ENCODE data around the gene ARHGAP30.
A peak's percentile ranks its signal among the peaks of the same experiment; 100 is the strongest.
"Not testable (repeated sequence)": the region's sequence is repeated elsewhere in the genome, so short reads cannot be mapped to it uniquely, and the experiment has no call there.

The ARHGAP30 gene

GRCh38 chr1:161037661-161038522, 31.8 kb downstream of the ARHGAP30 start:
- peak in 1 of 2 experiments; percentile 36 for DNase-seq

GRCh38 chr1:161033751-161034150, 35.9 kb downstream of the ARHGAP30 start:
- DNase-seq = no peak

GRCh38 chr1:161032409-161032808, 37.3 kb downstream of the ARHGAP30 start:
- no peak for DNase-seq

- no peak for DNase-seq
Measured at GRCh38 chr1:161031874-161032273, 37.8 kb downstream of the ARHGAP30 start.

GRCh38 chr1:161029466-161029865, 40.2 kb downstream of the ARHGAP30 start:
- DNase-seq = not testable (repeated sequence)

- not testable (repeated sequence) for DNase-seq
Measured at GRCh38 chr1:161026954-161027353, 42.7 kb downstream of the ARHGAP30 start.

- not testable (repeated sequence) for DNase-seq
Measured at GRCh38 chr1:161022432-161022831, 47.3 kb downstream of the ARHGAP30 start.

- no peak for DNase-seq
Measured at GRCh38 chr1:161021970-161022353, 47.7 kb downstream of the ARHGAP30 start.

- DNase-seq = peak; percentile 100
Measured at GRCh38 chr1:161021165-161021969, 48.3 kb downstream of the ARHGAP30 start.

- peak; percentile 88 to 94 for DNase-seq
Measured at GRCh38 chr1:161020509-161021164, 49.1 kb downstream of the ARHGAP30 start, which contains the start of gene F11R. TSS of gene F11R (minus strand) at chr1:161021152. CDS start at chr1:161021073, 79 bp downstream.

- DNase-seq = peak; percentile 57 to 58
Measured at GRCh38 chr1:161019751-161020495, 49.8 kb downstream of the ARHGAP30 start.

GRCh38 chr1:161019111-161019660, 50.5 kb downstream of the ARHGAP30 start:
- DNase-seq = not testable (repeated sequence)

GRCh38 chr1:161018631-161018930, 51.1 kb downstream of the ARHGAP30 start:
- DNase-seq = peak; percentile 24 to 61

GRCh38 chr1:161017756-161018630, 51.7 kb downstream of the ARHGAP30 start:
- DNase-seq = no peak

GRCh38 chr1:161017181-161017580, 52.5 kb downstream of the ARHGAP30 start:
- DNase-seq = not testable (repeated sequence)

GRCh38 chr1:161016683-161017082, 53.0 kb downstream of the ARHGAP30 start:
- not testable (repeated sequence) for DNase-seq

- DNase-seq = no peak
Measured at GRCh38 chr1:161013488-161014230, 56.0 kb downstream of the ARHGAP30 start.

GRCh38 chr1:161013131-161013487, 56.6 kb downstream of the ARHGAP30 start:
- no peak for DNase-seq

GRCh38 chr1:161012420-161012819, 57.3 kb downstream of the ARHGAP30 start:
- no peak for DNase-seq

- DNase-seq = no peak
Measured at GRCh38 chr1:161009602-161010211, 60.0 kb downstream of the ARHGAP30 start.

Data from NCI-H526 (cell line).